HCT116 (cell line): ENCODE results near the gene OCA2. TPM values are rescaled to one million over a fixed set of nuclear protein-coding genes. Genes with fewer than 3 reads are reported as not detected.

Source experiments
- ATAC-seq: fragments of 200-7000 bp; cut with Tn5 transposase; 2 replicates; pipeline ENCODE4 v1.9.1; 2020; ENCODE audit warnings: mild to moderate bottlenecking, moderate library complexity
- BruUV-seq: library from RNA; stranded (reverse); fragments of 400-500 nt; replicated peaks from 2 replicates; lab custom pipeline; 2021; lab: Mats Ljungman, UMichigan
- CTCF ChIA-PET: fragments of 300-600 bp; sonication (Branson Sonifier 250); formaldehyde crosslinking; loops from one replicate; lab custom pipeline; 2021; ENCODE audit warnings: antibody characterized with exemption; lab: Charles Lee
- POLR2A ChIA-PET: fragments of 300-600, 350-600 bp; sonication (Branson Sonifier 250); formaldehyde crosslinking; loops from one replicate; lab custom pipeline; 2021; ENCODE audit warnings: antibody characterized with exemption; lab: Charles Lee
- RAD21 ChIA-PET, 2 experiments: fragments of 300-600 bp; sonication (Branson Sonifier 250); formaldehyde crosslinking; loops; one replicate each; lab custom pipeline; 2023; ENCODE audit warnings: low total read pairs in 2 of 2; ENCODE audit not compliant: uncharacterized antibody in 2 of 2, unreplicated experiment in 2 of 2, low non-redundant PET in 1 of 2; lab: Charles Lee
- DNase-seq: peaks from one replicate; pipeline ENCODE4 v3.0.0-alpha.2; 2010; ENCODE audit warnings: low read depth, low spot score
- H2AFZ ChIP-seq: fragments of 200-600 bp; shearing (Covaris generic), sonication (generic); 2 replicates; pipeline ENCODE4 v1.6.1; 2017; ENCODE audit warnings: low read depth, mixed run types, mixed read lengths, antibody characterized with exemption, low read length; ENCODE audit not compliant: poor library complexity, severe bottlenecking
- H3K27ac ChIP-seq: 2 replicates; pipeline ENCODE4 v1.5.1; 2012; ENCODE audit warnings: low read depth, low read length
- H3K27me3 ChIP-seq: fragments of 200-600 bp; sonication (generic); 2 replicates; pipeline ENCODE4 v1.6.1; 2016; ENCODE audit warnings: mixed run types, low read length, mixed read lengths; ENCODE audit not compliant: insufficient read depth
- H3K36me3 ChIP-seq, 2 experiments: fragments of 200-500 bp in 1 of 2; fragments of 200-600 bp in 1 of 2; sonication (Bioruptor generic) in 1 of 2; sonication (generic) in 1 of 2; 2 replicates each; pipeline versions ENCODE4 v1.5.1 to v1.6.1; 2014 to 2016; ENCODE audit warnings: low read length in 2 of 2, inconsistent platforms in 1 of 2, mixed read lengths in 1 of 2, mixed run types in 1 of 2; ENCODE audit not compliant: insufficient read depth in 2 of 2, control insufficient read depth in 1 of 2
- H3K4me1 ChIP-seq, 2 experiments: fragments of 200-600 bp in 1 of 2; sonication (generic) in 1 of 2; 2 replicates each; pipeline versions ENCODE4 v1.5.1 to v1.6.1; 2012 to 2017; ENCODE audit warnings: low read length in 2 of 2, inconsistent platforms in 1 of 2, mild to moderate bottlenecking in 1 of 2, mixed read lengths in 1 of 2, mixed run types in 1 of 2, moderate library complexity in 1 of 2; ENCODE audit not compliant: insufficient read depth in 2 of 2, control insufficient read depth in 1 of 2
- H3K4me2 ChIP-seq: fragments of 200-600 bp; sonication (generic); 2 replicates; pipeline ENCODE4 v1.6.1; 2017; ENCODE audit warnings: mixed run types, low read length, mixed read lengths
- H3K4me3 ChIP-seq, 2 experiments: fragments of 200-600 bp in 1 of 2; sonication (generic) in 1 of 2; replicated peaks in 1 of 2; 2 replicates each; pipeline ENCODE4 v1.5.1; 2011 to 2016; ENCODE audit warnings: low read length in 2 of 2, control low read depth in 1 of 2, low read depth in 1 of 2, mild to moderate bottlenecking in 1 of 2, mixed read lengths in 1 of 2, mixed run types in 1 of 2
- H3K79me2 ChIP-seq: fragments of 200-600 bp; sonication (generic); 2 replicates; pipeline ENCODE4 v1.6.1; 2017; ENCODE audit warnings: mild to moderate bottlenecking, mixed run types, low read length, moderate library complexity, mixed read lengths; ENCODE audit not compliant: insufficient read depth
- H3K9ac ChIP-seq: fragments of 200-600 bp; sonication (generic); 2 replicates; pipeline ENCODE4 v1.6.1; 2016; ENCODE audit warnings: low read length, mixed read lengths
- H3K9me2 ChIP-seq: fragments of 200-600 bp; sonication (generic), shearing (Covaris generic); 2 replicates; pipeline ENCODE4 v1.6.1; 2017; ENCODE audit warnings: mixed run types, mild to moderate bottlenecking, moderate library complexity; ENCODE audit not compliant: insufficient read depth
- H3K9me3 ChIP-seq, 2 experiments: fragments of 200-500 bp in 1 of 2; fragments of 200-600 bp in 1 of 2; sonication (Bioruptor generic) in 1 of 2; sonication (generic) in 1 of 2; 2 replicates each; pipeline ENCODE4 v1.6.1; 2014 to 2017; ENCODE audit warnings: low read length in 2 of 2, mixed read lengths in 2 of 2, inconsistent platforms in 1 of 2, low read depth in 1 of 2, mild to moderate bottlenecking in 1 of 2, mixed run types in 1 of 2, moderate library complexity in 1 of 2; ENCODE audit not compliant: control insufficient read depth in 1 of 2, insufficient read depth in 1 of 2
- H4K20me1 ChIP-seq: fragments of 200-600 bp; sonication (generic), shearing (Covaris generic); 2 replicates; pipeline ENCODE4 v1.6.1; 2017; ENCODE audit warnings: mixed run types, mild to moderate bottlenecking, moderate library complexity; ENCODE audit not compliant: insufficient read depth
- CBX3 ChIP-seq: IDR thresholded peaks from 2 replicates; pipeline ENCODE4 v1.6.1; 2012; ENCODE audit warnings: low read depth
- CEBPB ChIP-seq: IDR thresholded peaks from 2 replicates; pipeline ENCODE4 v1.6.1; 2012; ENCODE audit warnings: low read depth
- EGR1 ChIP-seq: IDR thresholded peaks from 2 replicates; pipeline ENCODE4 v1.6.1; 2012; ENCODE audit warnings: low read depth
- EZH2 ChIP-seq: fragments of 200-600 bp; sonication (generic); IDR thresholded peaks from 2 replicates; pipeline ENCODE4 v1.6.1; 2017; ENCODE audit warnings: antibody characterized with exemption, mixed run types
- EZH2phosphoT487 ChIP-seq: fragments of 200-600 bp; IDR thresholded peaks from 2 replicates; pipeline ENCODE4 v1.6.1; 2018; ENCODE audit warnings: antibody characterized with exemption, borderline replicate concordance
- POLR2AphosphoS5 ChIP-seq: IDR thresholded peaks from 2 replicates; pipeline ENCODE4 v1.6.1; 2011; ENCODE audit warnings: mild to moderate bottlenecking, low read depth, low read length, moderate library complexity
- SIN3A ChIP-seq: IDR thresholded peaks from 2 replicates; pipeline ENCODE4 v1.6.1; 2012; ENCODE audit warnings: low read depth
- YY1 ChIP-seq: IDR thresholded peaks from 2 replicates; pipeline ENCODE4 v1.6.1; 2011; ENCODE audit warnings: low read length, low read depth, moderate library complexity, mild to moderate bottlenecking; ENCODE audit not compliant: insufficient replicate concordance; ENCODE audit errors: extremely low read depth
- ZFX ChIP-seq: fragments of 450-650 bp; IDR thresholded peaks from 2 replicates; pipeline ENCODE4 v1.6.1; 2017
- ZNF274 ChIP-seq: fragments of 200-500 bp; sonication (Bioruptor generic); IDR thresholded peaks from 2 replicates; pipeline ENCODE4 v1.6.1; 2014; ENCODE audit warnings: mild to moderate bottlenecking, low read depth, low read length, inconsistent platforms
- intact Hi-C: fragments of 100-400 bp; cut with micrococcal nuclease; formaldehyde crosslinking; loops from 2 replicates; pipeline ENCODE4 v1.10.0; 2022
- total RNA-seq: library from RNA; stranded (reverse); gene quantifications from one replicate; pipeline ENCODE4 v1.2.1, GENCODE V29; 2021; ENCODE audit not compliant: unreplicated experiment
- TF ChIP-seq, protein P1 (sequence below): IDR thresholded peaks from 2 replicates; pipeline ENCODE4 v1.6.1; 2012
- TF ChIP-seq, protein P2 (sequence below), 3 experiments: fragments of 200-600 bp in 1 of 3; sonication (generic) in 1 of 3; IDR thresholded peaks in 2 of 3; conservative IDR thresholded peaks in 1 of 3; 2 replicates each; pipeline ENCODE4 v1.5.1; 2012 to 2017; ENCODE audit warnings: low read depth in 2 of 3, low read length in 2 of 3, antibody characterized with exemption in 1 of 3, borderline replicate concordance in 1 of 3, control low read depth in 1 of 3, mild to moderate bottlenecking in 1 of 3, mixed read lengths in 1 of 3, mixed run types in 1 of 3, moderate library complexity in 1 of 3; ENCODE audit not compliant: insufficient read depth in 1 of 3
- TF ChIP-seq, protein P3 (sequence below): IDR thresholded peaks from 2 replicates; pipeline ENCODE4 v1.6.1; 2012
- TF ChIP-seq, protein P4 (sequence below): IDR thresholded peaks from 2 replicates; pipeline ENCODE4 v1.6.1; 2012; ENCODE audit warnings: low read depth

The OCA2 gene
- total RNA-seq, 1 experiment from 2014 or later = not detected

DNA sequence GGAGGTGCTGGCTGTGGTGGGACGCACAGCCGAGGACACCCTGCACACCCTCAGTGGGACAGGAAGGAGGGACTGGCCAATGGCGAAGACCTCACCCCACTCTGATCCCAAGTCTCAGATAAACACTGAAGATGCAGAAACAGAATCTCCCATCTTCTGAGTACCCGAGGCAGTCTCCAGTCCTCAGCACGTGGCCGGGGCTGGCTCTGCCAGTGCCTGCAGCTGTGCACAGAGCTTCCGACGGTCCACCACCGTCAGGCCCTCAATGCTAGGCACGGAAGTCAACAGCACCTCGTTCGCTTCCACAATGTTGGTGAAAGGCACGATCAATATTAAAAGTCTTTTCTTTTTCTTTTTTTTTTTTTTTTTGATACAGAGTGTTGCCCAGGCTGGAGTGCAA lies 16.8 kb upstream of the OCA2 start:
- no peaks in the 10 kb centered on the region for H3K79me2 ChIP-seq
- no TSS peak for BruUV-seq
- H4K20me1 ChIP-seq = no peaks in the 10 kb centered on the region
- H3K36me3 ChIP-seq = peaks cover 10 to 23% of the 10 kb centered on the region in 2 experiments; a peak in 3 of 4 replicates
- intact Hi-C loops = no loop called here
- H3K4me2 ChIP-seq = no peak overlapping the region
- H3K27ac ChIP-seq = no peak overlapping the region
- no peaks in the 10 kb centered on the region for H3K27me3 ChIP-seq
- DNase-seq = no peak
- no peak overlapping the region for H2AFZ ChIP-seq
- ATAC-seq = no peak
- no peaks in the 10 kb centered on the region for H3K4me1 ChIP-seq
- ChIA-PET POLR2A (no interaction called here), CTCF (interaction anchor here (3.2 kb wide), 1 partner anchor 10 kb away, joined by 8 read pairs; no protein-coding TSS in a partner anchor), RAD21 (no interaction called here)
- no peaks in the 10 kb centered on the region for H3K9me3 ChIP-seq
- TF ChIP-seq, protein P1, sequence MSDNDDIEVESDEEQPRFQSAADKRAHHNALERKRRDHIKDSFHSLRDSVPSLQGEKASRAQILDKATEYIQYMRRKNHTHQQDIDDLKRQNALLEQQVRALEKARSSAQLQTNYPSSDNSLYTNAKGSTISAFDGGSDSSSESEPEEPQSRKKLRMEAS = no peak
- TF ChIP-seq SIN3A (no peak), CBX3 (no peak), EZH2 (no peak), EZH2phosphoT487 (no peak), ZNF274 (no peak), EGR1 (no peak), POLR2AphosphoS5 (no peak), CEBPB (no peak), ZFX (no peak), YY1 (no peak)
- TF ChIP-seq, protein P2, sequence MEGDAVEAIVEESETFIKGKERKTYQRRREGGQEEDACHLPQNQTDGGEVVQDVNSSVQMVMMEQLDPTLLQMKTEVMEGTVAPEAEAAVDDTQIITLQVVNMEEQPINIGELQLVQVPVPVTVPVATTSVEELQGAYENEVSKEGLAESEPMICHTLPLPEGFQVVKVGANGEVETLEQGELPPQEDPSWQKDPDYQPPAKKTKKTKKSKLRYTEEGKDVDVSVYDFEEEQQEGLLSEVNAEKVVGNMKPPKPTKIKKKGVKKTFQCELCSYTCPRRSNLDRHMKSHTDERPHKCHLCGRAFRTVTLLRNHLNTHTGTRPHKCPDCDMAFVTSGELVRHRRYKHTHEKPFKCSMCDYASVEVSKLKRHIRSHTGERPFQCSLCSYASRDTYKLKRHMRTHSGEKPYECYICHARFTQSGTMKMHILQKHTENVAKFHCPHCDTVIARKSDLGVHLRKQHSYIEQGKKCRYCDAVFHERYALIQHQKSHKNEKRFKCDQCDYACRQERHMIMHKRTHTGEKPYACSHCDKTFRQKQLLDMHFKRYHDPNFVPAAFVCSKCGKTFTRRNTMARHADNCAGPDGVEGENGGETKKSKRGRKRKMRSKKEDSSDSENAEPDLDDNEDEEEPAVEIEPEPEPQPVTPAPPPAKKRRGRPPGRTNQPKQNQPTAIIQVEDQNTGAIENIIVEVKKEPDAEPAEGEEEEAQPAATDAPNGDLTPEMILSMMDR (IDR thresholded peaks at IDR 0.05 in 2 of 3, conservative IDR thresholded peaks at IDR 0.05 in 1 of 3; ENCODE audit: borderline replicate concordance in 1 of 3, insufficient read depth in 1 of 3, low read depth in 2 of 3, low read length in 2 of 3) = no peak
- TF ChIP-seq, protein P3, sequence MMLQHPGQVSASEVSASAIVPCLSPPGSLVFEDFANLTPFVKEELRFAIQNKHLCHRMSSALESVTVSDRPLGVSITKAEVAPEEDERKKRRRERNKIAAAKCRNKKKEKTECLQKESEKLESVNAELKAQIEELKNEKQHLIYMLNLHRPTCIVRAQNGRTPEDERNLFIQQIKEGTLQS = no peak
- TF ChIP-seq, protein P4, sequence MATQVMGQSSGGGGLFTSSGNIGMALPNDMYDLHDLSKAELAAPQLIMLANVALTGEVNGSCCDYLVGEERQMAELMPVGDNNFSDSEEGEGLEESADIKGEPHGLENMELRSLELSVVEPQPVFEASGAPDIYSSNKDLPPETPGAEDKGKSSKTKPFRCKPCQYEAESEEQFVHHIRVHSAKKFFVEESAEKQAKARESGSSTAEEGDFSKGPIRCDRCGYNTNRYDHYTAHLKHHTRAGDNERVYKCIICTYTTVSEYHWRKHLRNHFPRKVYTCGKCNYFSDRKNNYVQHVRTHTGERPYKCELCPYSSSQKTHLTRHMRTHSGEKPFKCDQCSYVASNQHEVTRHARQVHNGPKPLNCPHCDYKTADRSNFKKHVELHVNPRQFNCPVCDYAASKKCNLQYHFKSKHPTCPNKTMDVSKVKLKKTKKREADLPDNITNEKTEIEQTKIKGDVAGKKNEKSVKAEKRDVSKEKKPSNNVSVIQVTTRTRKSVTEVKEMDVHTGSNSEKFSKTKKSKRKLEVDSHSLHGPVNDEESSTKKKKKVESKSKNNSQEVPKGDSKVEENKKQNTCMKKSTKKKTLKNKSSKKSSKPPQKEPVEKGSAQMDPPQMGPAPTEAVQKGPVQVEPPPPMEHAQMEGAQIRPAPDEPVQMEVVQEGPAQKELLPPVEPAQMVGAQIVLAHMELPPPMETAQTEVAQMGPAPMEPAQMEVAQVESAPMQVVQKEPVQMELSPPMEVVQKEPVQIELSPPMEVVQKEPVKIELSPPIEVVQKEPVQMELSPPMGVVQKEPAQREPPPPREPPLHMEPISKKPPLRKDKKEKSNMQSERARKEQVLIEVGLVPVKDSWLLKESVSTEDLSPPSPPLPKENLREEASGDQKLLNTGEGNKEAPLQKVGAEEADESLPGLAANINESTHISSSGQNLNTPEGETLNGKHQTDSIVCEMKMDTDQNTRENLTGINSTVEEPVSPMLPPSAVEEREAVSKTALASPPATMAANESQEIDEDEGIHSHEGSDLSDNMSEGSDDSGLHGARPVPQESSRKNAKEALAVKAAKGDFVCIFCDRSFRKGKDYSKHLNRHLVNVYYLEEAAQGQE = no peak
- H3K9ac ChIP-seq = no peak overlapping the region
- H3K4me3 ChIP-seq = no peak overlapping the region
- H3K9me2 ChIP-seq = no peaks in the 10 kb centered on the region
